ENCODE results near the gene TIFAB.
A peak's percentile ranks its signal among the peaks of the same experiment; 100 is the strongest.

TIFAB gene

DNA sequence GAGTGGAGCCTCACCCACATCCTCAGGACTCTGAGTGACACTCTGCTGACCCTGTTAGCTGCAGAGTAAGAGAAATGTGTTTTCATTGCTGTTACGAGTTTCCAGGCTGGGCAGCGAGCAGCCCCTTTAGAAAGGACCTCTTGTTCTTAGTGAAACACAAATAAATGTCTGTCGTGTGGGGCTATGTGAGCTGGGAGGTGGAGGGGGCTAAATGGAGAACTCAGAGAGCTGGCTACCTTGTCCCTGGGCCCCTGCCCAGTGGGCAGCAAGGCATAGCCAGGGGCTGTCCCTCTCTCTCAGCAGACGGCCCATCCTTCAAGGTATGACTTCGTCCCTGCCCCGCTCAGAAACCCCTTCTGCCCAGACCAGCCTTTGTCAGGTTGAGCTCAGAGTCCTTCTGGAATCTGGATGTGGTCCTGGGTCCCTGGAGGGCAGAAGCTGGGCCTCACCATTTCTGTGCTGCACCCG lies 15.2 kb downstream of the TIFAB start:
- TF ChIP-seq, protein P1, sequence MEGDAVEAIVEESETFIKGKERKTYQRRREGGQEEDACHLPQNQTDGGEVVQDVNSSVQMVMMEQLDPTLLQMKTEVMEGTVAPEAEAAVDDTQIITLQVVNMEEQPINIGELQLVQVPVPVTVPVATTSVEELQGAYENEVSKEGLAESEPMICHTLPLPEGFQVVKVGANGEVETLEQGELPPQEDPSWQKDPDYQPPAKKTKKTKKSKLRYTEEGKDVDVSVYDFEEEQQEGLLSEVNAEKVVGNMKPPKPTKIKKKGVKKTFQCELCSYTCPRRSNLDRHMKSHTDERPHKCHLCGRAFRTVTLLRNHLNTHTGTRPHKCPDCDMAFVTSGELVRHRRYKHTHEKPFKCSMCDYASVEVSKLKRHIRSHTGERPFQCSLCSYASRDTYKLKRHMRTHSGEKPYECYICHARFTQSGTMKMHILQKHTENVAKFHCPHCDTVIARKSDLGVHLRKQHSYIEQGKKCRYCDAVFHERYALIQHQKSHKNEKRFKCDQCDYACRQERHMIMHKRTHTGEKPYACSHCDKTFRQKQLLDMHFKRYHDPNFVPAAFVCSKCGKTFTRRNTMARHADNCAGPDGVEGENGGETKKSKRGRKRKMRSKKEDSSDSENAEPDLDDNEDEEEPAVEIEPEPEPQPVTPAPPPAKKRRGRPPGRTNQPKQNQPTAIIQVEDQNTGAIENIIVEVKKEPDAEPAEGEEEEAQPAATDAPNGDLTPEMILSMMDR (IDR thresholded peaks at IDR 0.05; ENCODE audit: low read depth, low read length): no peak
- no peak overlapping the region for H3K4me3 ChIP-seq (ENCODE audit: low read depth, low read length)

DNA sequence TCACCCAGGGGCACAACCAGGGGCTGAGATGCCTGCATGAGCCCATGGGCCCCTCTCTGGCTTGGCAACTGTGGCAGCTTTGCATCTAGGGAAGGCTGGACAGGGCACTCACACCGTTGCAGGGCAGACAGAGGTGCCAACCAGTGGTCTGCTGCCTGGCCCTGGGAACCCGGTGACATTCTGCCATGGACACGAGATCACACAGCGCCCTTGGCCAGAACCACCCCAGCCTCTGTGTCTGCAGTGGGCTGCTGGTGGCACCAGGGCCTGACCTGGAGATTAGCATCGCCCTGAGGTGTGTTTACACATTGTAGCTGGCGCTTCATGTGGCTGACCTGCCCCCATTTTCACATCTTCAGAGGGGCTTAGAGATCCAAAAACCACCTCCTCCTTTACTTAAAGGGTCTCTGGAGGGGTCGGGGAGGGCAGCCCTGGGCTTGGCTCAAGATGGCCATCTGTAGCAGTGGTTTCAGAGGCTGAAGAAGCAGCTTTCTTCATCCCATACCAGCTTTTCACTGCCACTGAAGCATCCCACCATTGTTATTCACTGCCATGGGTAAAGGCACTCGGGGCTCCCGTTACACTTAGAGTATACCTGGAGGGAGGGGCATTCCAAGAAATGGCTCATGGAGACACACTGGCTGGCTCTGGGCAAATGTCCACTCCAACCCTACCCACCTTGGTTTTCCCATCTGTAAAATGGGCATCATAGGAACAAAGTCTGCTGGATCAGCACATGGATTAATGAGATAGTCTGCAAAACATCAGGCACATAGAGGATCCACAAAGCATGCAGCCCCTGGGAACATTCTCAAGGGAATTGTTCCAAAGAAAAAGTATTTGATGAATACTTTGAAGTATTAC lies 16.5 kb downstream of the TIFAB start:
- TF ChIP-seq, protein P1 (IDR thresholded peaks at IDR 0.05; ENCODE audit: low read depth, low read length): no peak
- H3K4me3 ChIP-seq (ENCODE audit: low read depth, low read length): no peak overlapping the region

DNA sequence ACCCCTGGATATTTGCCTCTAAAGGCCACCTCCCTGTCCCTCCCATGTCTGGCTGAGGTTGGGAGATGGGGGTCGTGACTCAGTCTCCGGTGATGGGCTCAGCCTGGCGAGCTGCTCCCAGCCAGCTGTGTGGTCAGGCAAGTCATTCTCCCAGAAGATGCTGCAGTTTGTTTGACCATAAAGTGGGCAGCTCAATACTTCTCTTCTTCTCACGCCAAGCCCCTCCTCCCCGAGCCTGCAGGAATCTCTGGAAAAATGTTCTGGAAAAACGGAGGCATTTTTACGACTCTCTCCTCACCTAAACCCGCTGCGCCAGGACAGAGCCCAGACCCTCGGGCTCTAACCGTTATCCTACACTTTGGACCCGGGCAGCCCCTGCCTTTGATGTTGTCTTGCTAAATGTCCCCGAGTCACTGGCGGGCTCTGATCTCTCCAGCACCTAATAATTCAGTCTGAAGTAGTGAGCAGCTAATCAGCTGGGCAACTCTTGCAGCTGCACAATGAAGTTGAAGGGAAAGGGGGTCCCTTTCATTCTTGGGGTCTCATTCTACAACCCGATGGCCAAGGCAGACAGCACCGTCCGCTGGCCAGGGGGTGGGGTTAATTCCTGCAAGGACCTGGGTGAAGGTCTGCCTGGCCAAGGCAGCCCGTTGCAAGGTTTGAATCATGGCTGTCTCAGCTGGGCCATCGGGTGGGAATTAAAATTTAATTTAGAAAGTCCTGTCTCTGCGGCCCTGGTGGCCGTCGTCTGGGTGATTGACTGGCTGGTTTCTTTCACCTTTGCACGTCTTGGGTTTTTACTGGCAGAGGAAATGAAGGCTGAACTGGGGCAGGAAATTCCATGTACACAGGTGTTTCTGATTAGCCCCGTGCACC lies 17.3 kb downstream of the TIFAB start:
- TF ChIP-seq, protein P1 (IDR thresholded peaks at IDR 0.05; ENCODE audit: low read depth, low read length): peak; percentile 2; the same call in 1 of the 2 replicates
- H3K4me3 ChIP-seq (ENCODE audit: low read depth, low read length): no peak overlapping the region

DNA sequence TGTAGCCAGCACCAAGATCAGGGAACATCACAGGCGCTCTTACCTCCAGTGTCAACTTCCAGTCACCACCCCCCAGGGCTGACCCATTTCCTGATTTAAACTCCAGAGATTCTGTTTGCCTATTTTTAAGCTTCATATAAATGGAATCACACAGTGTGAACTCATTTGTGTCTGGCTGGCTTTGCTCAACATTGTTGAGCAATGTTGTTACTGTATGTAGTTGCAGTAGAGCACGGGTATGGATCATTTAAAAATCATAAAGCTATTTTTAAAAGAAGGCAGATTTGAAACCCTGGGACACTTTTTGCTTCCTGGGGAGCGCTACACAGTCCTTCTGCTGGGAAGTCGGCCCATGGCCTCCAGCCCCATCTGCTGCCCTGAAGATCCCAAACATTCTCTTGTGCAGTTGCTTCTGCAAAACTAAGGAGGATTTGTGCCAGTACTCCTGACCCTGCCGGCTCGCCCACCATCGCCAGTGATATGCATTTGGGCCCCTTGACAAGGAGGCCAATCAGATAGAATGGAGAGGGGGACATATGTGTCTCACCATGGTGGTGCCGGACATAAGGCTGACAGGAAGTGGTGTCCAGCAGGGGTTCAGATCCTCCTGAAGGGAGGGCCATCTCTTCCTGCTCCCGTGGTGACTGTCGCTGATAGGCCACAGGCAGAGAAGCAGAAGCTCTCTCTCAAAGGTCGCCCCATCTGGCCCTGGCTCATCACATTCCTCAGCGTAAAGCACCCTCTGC lies 18.3 kb downstream of the TIFAB start:
- TF ChIP-seq, protein P1 (IDR thresholded peaks at IDR 0.05; ENCODE audit: low read depth, low read length): no peak
- no peak overlapping the region for H3K4me3 ChIP-seq (ENCODE audit: low read depth, low read length)

DNA sequence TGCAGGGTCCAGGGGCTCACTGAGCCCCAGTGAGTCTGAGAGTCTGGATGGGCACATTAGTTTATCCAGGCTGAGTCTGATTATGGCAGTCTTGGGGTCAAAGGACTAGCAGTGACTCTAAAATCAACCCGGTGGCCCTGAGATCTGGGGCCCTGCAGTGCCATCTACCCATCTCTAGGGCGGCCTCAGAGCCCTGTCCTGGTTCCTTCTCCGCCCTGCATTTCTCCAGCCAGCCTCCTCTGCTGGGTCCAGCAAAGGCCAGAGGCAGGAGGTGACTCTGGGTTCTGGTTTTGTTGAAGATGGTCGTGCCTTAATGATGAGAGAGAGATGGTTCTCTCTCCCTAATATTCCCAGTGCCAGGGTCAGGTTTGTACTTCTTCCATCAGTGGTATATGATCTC lies 20.0 kb downstream of the TIFAB start:
- H3K4me3 ChIP-seq (ENCODE audit: low read depth, low read length): no peak overlapping the region
- TF ChIP-seq, protein P1 (IDR thresholded peaks at IDR 0.05; ENCODE audit: low read depth, low read length): no peak

DNA sequence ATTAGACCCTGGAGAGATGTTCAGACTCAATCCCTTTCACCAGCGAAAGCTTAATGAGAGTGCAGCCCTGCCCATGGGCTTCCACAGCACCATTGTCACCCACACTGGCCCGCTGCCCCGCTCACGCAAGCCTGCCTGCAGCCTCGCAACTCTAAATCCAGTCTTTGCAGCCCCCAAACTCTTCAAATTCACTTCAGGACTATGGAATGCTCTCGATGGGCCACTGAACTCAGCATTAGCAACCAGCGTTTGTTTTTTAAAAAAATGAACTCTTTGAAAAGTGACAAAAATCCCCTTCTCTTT lies 22.1 kb downstream of the TIFAB start:
- TF ChIP-seq, protein P1 (IDR thresholded peaks at IDR 0.05; ENCODE audit: low read depth, low read length): no peak
- no peak overlapping the region for H3K4me3 ChIP-seq (ENCODE audit: low read depth, low read length)
